GM12878 (cell line): ENCODE results near the gene USH2A. TPM values are rescaled to one million over a fixed set of nuclear protein-coding genes. Genes with fewer than 3 reads are reported as not detected.

Experiments used
- ATAC-seq: fragments of 200-7000 bp; cut with Tn5 transposase; 3 replicates; pipeline ENCODE4 v1.9.1; 2020; ENCODE audit warnings: mild to moderate bottlenecking, moderate library complexity
- BruUV-seq: library from RNA; stranded (reverse); fragments of 400-500 nt; replicated peaks from 2 replicates; lab custom pipeline; 2021; lab: Mats Ljungman, UMichigan
- CTCF ChIA-PET: fragments of 300-600 bp; sonication (Branson Sonifier 250); formaldehyde crosslinking; extraction: SDS; loops from one replicate; lab custom pipeline; 2021; ENCODE audit warnings: inconsistent platforms; lab: Yijun Ruan, JAX
- POLR2A ChIA-PET: fragments of 350-600 bp; formaldehyde crosslinking; extraction: SDS; loops from one replicate; lab custom pipeline; 2021; ENCODE audit warnings: inconsistent platforms; lab: Charles Lee
- RAD21 ChIA-PET: fragments of 300-600 bp; sonication (Branson Sonifier 250); formaldehyde crosslinking; loops from one replicate; lab custom pipeline; 2023; ENCODE audit warnings: antibody characterized with exemption; ENCODE audit not compliant: unreplicated experiment; lab: Charles Lee
- SMC1A ChIA-PET: fragments of 300-600 bp; sonication (Branson Sonifier 250); formaldehyde crosslinking; loops from one replicate; lab custom pipeline; 2023; ENCODE audit not compliant: unreplicated experiment, uncharacterized antibody; lab: Charles Lee
- DNase-seq: peaks from one replicate; pipeline ENCODE4 v3.0.0-alpha.2; 2011; ENCODE audit warnings: low read depth, low spot score
- FAIRE-seq: peaks from 3 replicates; lab custom pipeline; 2011; peaks lifted over from hg19 to GRCh38; lab: Jason Lieb, UNC
- H2AFZ ChIP-seq: 2 replicates; pipeline ENCODE4 v1.6.0; 2011; ENCODE audit warnings: low read depth, low read length, control low read depth; ENCODE audit not compliant: control insufficient read depth
- H3K27ac ChIP-seq: 2 replicates; pipeline ENCODE4 v1.5.1; 2011; ENCODE audit warnings: control low read depth; ENCODE audit not compliant: control insufficient read depth, insufficient read depth
- H3K27me3 ChIP-seq, 2 experiments: replicated peaks in 1 of 2; 2 replicates each; pipeline versions ENCODE4 v1.6.0 to v1.6.1; 2011; ENCODE audit warnings: low read length in 1 of 2; ENCODE audit not compliant: control insufficient read depth in 2 of 2, insufficient read depth in 2 of 2
- H3K36me3 ChIP-seq, 2 experiments: 2 replicates each; pipeline ENCODE4 v1.5.1; 2011; ENCODE audit warnings: low read length in 1 of 2; ENCODE audit not compliant: control insufficient read depth in 2 of 2, insufficient read depth in 2 of 2
- H3K4me1 ChIP-seq: 2 replicates; pipeline ENCODE4 v1.6.1; 2011; ENCODE audit warnings: mild to moderate bottlenecking, low read length, moderate library complexity, mixed read lengths; ENCODE audit not compliant: control insufficient read depth, insufficient read depth
- H3K4me2 ChIP-seq: 2 replicates; pipeline ENCODE4 v1.6.0; 2011; ENCODE audit warnings: control low read depth; ENCODE audit not compliant: control insufficient read depth, insufficient read depth
- H3K4me3 ChIP-seq: fragments of 200-600 bp; sonication (generic); 2 replicates; pipeline ENCODE4 v1.5.1; 2016
- H3K79me2 ChIP-seq: 2 replicates; pipeline ENCODE4 v1.6.0; 2011; ENCODE audit warnings: low read length; ENCODE audit not compliant: control insufficient read depth, insufficient read depth
- H3K9ac ChIP-seq: 2 replicates; pipeline ENCODE4 v1.8.0; 2011; ENCODE audit warnings: low read length, control low read depth, mixed read lengths; ENCODE audit not compliant: control insufficient read depth, insufficient read depth
- H3K9me3 ChIP-seq: replicated peaks from 3 replicates; pipeline ENCODE4 v1.5.1; 2011; ENCODE audit warnings: mild to moderate bottlenecking, low read length; ENCODE audit not compliant: control insufficient read depth, insufficient read depth
- H4K20me1 ChIP-seq: 2 replicates; pipeline ENCODE4 v1.6.0; 2011; ENCODE audit not compliant: control insufficient read depth, insufficient read depth
- BACH1 ChIP-seq: fragments of 450-650 bp; IDR thresholded peaks from 2 replicates; pipeline ENCODE4 v1.6.1; 2017; ENCODE audit warnings: mild to moderate bottlenecking, borderline replicate concordance
- CEBPB ChIP-seq, 2 experiments: fragments of 150-350 bp in 1 of 2; IDR thresholded peaks; 2 replicates each; pipeline ENCODE4 v1.6.1; 2012 to 2014; ENCODE audit warnings: low read depth in 2 of 2, low read length in 2 of 2, borderline replicate concordance in 1 of 2, inconsistent platforms in 1 of 2
- ELK1 ChIP-seq: IDR thresholded peaks from 2 replicates; pipeline ENCODE4 v1.6.1; 2012; ENCODE audit warnings: low read depth, low read length, improper control_type of control experiment
- GATAD2B ChIP-seq: fragments of 450-650 bp; conservative IDR thresholded peaks from 2 replicates; pipeline ENCODE4 v1.6.1; 2017; ENCODE audit warnings: low read depth, mild to moderate bottlenecking, moderate library complexity
- MEF2B ChIP-seq: fragments of 450-650 bp; IDR thresholded peaks from 2 replicates; pipeline ENCODE4 v1.6.1; 2018; ENCODE audit warnings: mild to moderate bottlenecking, moderate library complexity; ENCODE audit not compliant: partially characterized antibody, poor library complexity, severe bottlenecking
- MTA3 ChIP-seq: IDR thresholded peaks from 2 replicates; pipeline ENCODE4 v1.6.1; 2012; ENCODE audit warnings: low read length, inconsistent platforms, borderline replicate concordance
- NFXL1 ChIP-seq: fragments of 450-650 bp; IDR thresholded peaks from 2 replicates; pipeline ENCODE4 v1.6.1; 2017; ENCODE audit warnings: antibody characterized with exemption, mild to moderate bottlenecking, borderline replicate concordance
- POLR2AphosphoS5 ChIP-seq: IDR thresholded peaks from 2 replicates; pipeline ENCODE4 v1.6.1; 2011; ENCODE audit warnings: mild to moderate bottlenecking, low read length, inconsistent platforms
- POU2F2 ChIP-seq: IDR thresholded peaks from 3 replicates; pipeline ENCODE4 v1.6.1; 2011; ENCODE audit warnings: low read depth, mild to moderate bottlenecking, low read length, borderline replicate concordance
- RAD51 ChIP-seq: fragments of 450-650 bp; IDR thresholded peaks from 2 replicates; pipeline ENCODE4 v1.6.1; 2016; ENCODE audit warnings: moderate library complexity, mild to moderate bottlenecking, inconsistent platforms
- SUPT20H ChIP-seq: IDR thresholded peaks from 2 replicates; pipeline ENCODE4 v1.6.1; 2011; ENCODE audit warnings: low read depth, mild to moderate bottlenecking, low read length, moderate library complexity, borderline replicate concordance; ENCODE audit not compliant: control insufficient read depth
- TCF7 ChIP-seq: IDR thresholded peaks from 2 replicates; pipeline ENCODE4 v1.6.1; 2014; ENCODE audit warnings: antibody characterized with exemption, borderline replicate concordance
- USF1 ChIP-seq: IDR thresholded peaks from 2 replicates; pipeline ENCODE4 v1.6.1; 2011; ENCODE audit warnings: borderline replicate concordance, low read depth, mild to moderate bottlenecking, moderate library complexity, mixed read lengths, low read length; ENCODE audit not compliant: insufficient read depth; ENCODE audit errors: extremely low read length
- ZBTB11 ChIP-seq: fragments of 450-650 bp; formaldehyde crosslinking; IDR thresholded peaks from 2 replicates; pipeline ENCODE4 v1.5.0; 2022; ENCODE audit warnings: mild to moderate bottlenecking, missing genetic modification characterization
- ZNF207 ChIP-seq: fragments of 450-650 bp; IDR thresholded peaks from 2 replicates; pipeline ENCODE4 v1.6.1; 2014; ENCODE audit warnings: antibody characterized with exemption, mild to moderate bottlenecking, borderline replicate concordance
- in situ Hi-C: fragments of 300-500 bp; cut with MboI; formaldehyde crosslinking; loops from 9 replicates; pipeline ENCODE4 v1.14.3; 2018; ENCODE audit warnings: mixed read lengths
- intact Hi-C: fragments of 100-400 bp; cut with micrococcal nuclease; formaldehyde crosslinking; loops from one replicate; pipeline ENCODE4 v1.14.2; 2022; ENCODE audit not compliant: unreplicated experiment
- polyA plus RNA-seq, 11 experiments: library from polyadenylated mRNA; depleted of rRNA in 4 of 11; unstranded in 6 of 11; stranded (reverse) in 5 of 11; fragments of >200 nt; fragmentation: Nextera tagmentation in 4 of 11; fragmentation: Illumina TruSeq in 1 of 11; extraction: Ambion mirVana in 4 of 11; extraction: Trizol in 1 of 11; gene quantifications; 1 replicate in 1 of 11; 2 replicates in 10 of 11; pipeline versions ENCODE4 v1.2.1 to v1.2.3, GENCODE V29; 2011 to 2016; ENCODE audit warnings: inconsistent platforms in 2 of 11, missing spikeins in 2 of 11, low read depth in 1 of 11
- total RNA-seq, 4 experiments: library from RNA; depleted of rRNA in 3 of 4; stranded (reverse); fragments of >200 nt in 3 of 4; fragmentation: Illumina TruSeq in 1 of 4; extraction: Trizol in 1 of 4; gene quantifications; 2 replicates each; pipeline versions ENCODE4 v1.2.1 to v1.2.3, GENCODE V29; 2013 to 2021
- TF ChIP-seq, protein P1 (sequence below), 3 experiments: IDR thresholded peaks in 2 of 3; conservative IDR thresholded peaks in 1 of 3; 2 replicates each; pipeline ENCODE4 v1.5.1; 2011; ENCODE audit warnings: low read depth in 3 of 3, low read length in 3 of 3, mild to moderate bottlenecking in 3 of 3, control low read depth in 2 of 3, moderate library complexity in 2 of 3, inconsistent platforms in 1 of 3, mixed read lengths in 1 of 3; ENCODE audit not compliant: control insufficient read depth in 2 of 3, insufficient read depth in 1 of 3; ENCODE audit errors: extremely low read depth in 1 of 3
- TF ChIP-seq, protein P2 (sequence below): IDR thresholded peaks from 2 replicates; pipeline ENCODE4 v1.6.1; 2011; ENCODE audit warnings: low read depth, low read length, improper control_type of control experiment, borderline replicate concordance

USH2A gene
- total and polyA plus RNA-seq, 10 of the 15 experiments (the other 5 are each of a cell fraction or from before 2014, with no cell fraction given): under 0.01 to 0.20 (median 0.01) TPM; not detected in 2

GRCh38 chr1:216458812-216459211 lies 35.6 kb upstream of the USH2A start:
- Histone ChIP-seq H3K79me2 (no peaks in the 10 kb centered on the region), H3K9me3 (no peaks in the 10 kb centered on the region), H3K4me2 (no peak overlapping the region), H3K4me3 (no peak overlapping the region), H3K27ac (no peak overlapping the region), H2AFZ (no peak overlapping the region), H3K9ac (no peak overlapping the region), H4K20me1 (no peaks in the 10 kb centered on the region), H3K36me3 (no peaks in the 10 kb centered on the region), H3K4me1 (no peaks in the 10 kb centered on the region), H3K27me3 (no peaks in the 10 kb centered on the region)
- BruUV-seq: no TSS peak
- ATAC-seq (no peak), FAIRE-seq (no peak), DNase-seq (no peak)
- POLR2A ChIA-PET: no interaction called here
- in situ Hi-C loops: no loop called here
- SMC1A ChIA-PET: no interaction called here
- RAD21 ChIA-PET: no interaction called here
- intact Hi-C loops: no loop called here
- CTCF ChIA-PET: no interaction called here
- TF ChIP-seq ELK1: no peak
- TF ChIP-seq MTA3: no peak
- TF ChIP-seq POLR2AphosphoS5: no peak
- no peak for TF ChIP-seq GATAD2B
- no peak for TF ChIP-seq USF1
- TF ChIP-seq NFXL1: no peak
- no peak for TF ChIP-seq MEF2B
- TF ChIP-seq ZNF207: no peak
- TF ChIP-seq TCF7: no peak
- TF ChIP-seq, protein P1, sequence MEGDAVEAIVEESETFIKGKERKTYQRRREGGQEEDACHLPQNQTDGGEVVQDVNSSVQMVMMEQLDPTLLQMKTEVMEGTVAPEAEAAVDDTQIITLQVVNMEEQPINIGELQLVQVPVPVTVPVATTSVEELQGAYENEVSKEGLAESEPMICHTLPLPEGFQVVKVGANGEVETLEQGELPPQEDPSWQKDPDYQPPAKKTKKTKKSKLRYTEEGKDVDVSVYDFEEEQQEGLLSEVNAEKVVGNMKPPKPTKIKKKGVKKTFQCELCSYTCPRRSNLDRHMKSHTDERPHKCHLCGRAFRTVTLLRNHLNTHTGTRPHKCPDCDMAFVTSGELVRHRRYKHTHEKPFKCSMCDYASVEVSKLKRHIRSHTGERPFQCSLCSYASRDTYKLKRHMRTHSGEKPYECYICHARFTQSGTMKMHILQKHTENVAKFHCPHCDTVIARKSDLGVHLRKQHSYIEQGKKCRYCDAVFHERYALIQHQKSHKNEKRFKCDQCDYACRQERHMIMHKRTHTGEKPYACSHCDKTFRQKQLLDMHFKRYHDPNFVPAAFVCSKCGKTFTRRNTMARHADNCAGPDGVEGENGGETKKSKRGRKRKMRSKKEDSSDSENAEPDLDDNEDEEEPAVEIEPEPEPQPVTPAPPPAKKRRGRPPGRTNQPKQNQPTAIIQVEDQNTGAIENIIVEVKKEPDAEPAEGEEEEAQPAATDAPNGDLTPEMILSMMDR (IDR thresholded peaks at IDR 0.05 in 2 of 3, conservative IDR thresholded peaks at IDR 0.05 in 1 of 3; ENCODE audit: control insufficient read depth in 2 of 3, extremely low read depth in 1 of 3, insufficient read depth in 1 of 3, low read depth in 3 of 3, low read length in 3 of 3): no peak
- TF ChIP-seq RAD51: no peak
- TF ChIP-seq, protein P2, sequence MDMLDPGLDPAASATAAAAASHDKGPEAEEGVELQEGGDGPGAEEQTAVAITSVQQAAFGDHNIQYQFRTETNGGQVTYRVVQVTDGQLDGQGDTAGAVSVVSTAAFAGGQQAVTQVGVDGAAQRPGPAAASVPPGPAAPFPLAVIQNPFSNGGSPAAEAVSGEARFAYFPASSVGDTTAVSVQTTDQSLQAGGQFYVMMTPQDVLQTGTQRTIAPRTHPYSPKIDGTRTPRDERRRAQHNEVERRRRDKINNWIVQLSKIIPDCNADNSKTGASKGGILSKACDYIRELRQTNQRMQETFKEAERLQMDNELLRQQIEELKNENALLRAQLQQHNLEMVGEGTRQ: no peak
- TF ChIP-seq BACH1: no peak
- no peak for TF ChIP-seq ZBTB11
- TF ChIP-seq SUPT20H: no peak
- TF ChIP-seq POU2F2: no peak
- TF ChIP-seq CEBPB (IDR thresholded peaks at IDR 0.05; ENCODE audit: borderline replicate concordance in 1 of 2, low read depth in 2 of 2, low read length in 2 of 2): no peak
